GOT3 (cell line): ENCODE measurements around the gene BTRC.
A peak's percentile ranks its signal among the peaks of the same experiment; 100 is the strongest.
"Not testable (repeated sequence)": the region's sequence is repeated elsewhere in the genome, so short reads cannot be mapped to it uniquely, and the experiment has no call there.

Source experiments
- DNase-seq: peaks from one replicate; lab custom pipeline; 2025; ENCODE audit warnings: mixed read lengths; lab: John Stamatoyannopoulos, UW

Gene BTRC

GRCh38 chr10:101587725-101588653 lies 234.0 kb downstream of the BTRC start, which contains the start of the genes DPCD and POLL:
Gene DPCD (plus strand): TSS chr10:101588321. CDS start chr10:101588337, 16 bp downstream.
Gene POLL (minus strand): TSS chr10:101588257. CDS start chr10:101587360, 897 bp downstream.
- peak; percentile 76 for DNase-seq

- no peak for DNase-seq
Measured at GRCh38 chr10:101588879-101589278, 234.9 kb downstream of the BTRC start.

- not testable (repeated sequence) for DNase-seq
Measured at GRCh38 chr10:101593331-101593730, 239.4 kb downstream of the BTRC start.

GRCh38 chr10:101595591-101596433 lies 241.8 kb downstream of the BTRC start:
- no peak for DNase-seq

GRCh38 chr10:101597091-101597900 lies 243.3 kb downstream of the BTRC start:
- DNase-seq, result no peak

- DNase-seq, result no peak
Measured at GRCh38 chr10:101601541-101601940, 247.6 kb downstream of the BTRC start.

- peak; percentile 4 for DNase-seq
Measured at GRCh38 chr10:101602761-101603398, 248.9 kb downstream of the BTRC start.
